Cardiac ventricle fibroblast (primary cell): Measurements from ENCODE around the gene GNB2. TPM values are rescaled to one million over a fixed set of nuclear protein-coding genes. Genes with fewer than 3 reads are reported as not detected.

Experiments
- total RNA-seq: library from RNA; depleted of rRNA; stranded (reverse); fragments of >200 nt; gene quantifications from 2 replicates; pipeline ENCODE4 v1.2.3, GENCODE V29; 2015

The GNB2 gene
- total RNA-seq = 134 and 160 TPM in 2 replicates

DNA sequence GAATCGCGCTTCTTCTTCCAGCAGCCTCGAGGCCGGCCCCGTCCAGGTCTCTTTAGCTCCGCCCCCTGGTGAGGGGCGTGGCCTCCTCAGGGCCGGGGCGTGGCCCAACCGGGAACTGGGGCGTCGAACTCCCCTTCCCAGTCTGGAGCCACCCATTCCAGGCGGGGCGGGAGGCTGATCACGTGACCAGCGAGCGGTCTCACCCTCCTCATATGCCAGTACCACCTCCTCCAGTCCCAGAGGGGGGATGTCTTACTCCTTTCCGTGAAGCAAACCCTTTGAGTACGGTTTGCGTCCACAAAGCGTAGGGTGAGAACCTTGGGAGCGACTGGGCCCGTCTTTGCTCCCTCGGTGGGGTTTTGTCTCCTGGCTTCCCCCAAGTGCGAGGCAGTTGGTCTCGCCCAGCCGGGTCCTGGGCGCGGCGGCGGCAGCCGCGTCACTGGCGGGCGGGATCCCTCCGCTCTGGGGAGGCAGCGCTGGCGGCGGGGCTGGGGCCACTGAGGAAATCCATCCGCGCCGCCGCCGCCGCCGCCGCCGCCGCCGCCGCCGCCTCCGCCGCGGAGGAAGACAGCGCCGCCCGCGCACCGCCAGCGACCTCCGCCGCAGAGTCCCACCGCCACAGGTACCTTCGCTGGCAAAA, at the start of gene GNB2:
Gene GNB2 (plus strand): TSS at position 439 of the 640 bp plus-strand sequence. CDS start 2,526 bp downstream, outside the sequence.

DNA sequence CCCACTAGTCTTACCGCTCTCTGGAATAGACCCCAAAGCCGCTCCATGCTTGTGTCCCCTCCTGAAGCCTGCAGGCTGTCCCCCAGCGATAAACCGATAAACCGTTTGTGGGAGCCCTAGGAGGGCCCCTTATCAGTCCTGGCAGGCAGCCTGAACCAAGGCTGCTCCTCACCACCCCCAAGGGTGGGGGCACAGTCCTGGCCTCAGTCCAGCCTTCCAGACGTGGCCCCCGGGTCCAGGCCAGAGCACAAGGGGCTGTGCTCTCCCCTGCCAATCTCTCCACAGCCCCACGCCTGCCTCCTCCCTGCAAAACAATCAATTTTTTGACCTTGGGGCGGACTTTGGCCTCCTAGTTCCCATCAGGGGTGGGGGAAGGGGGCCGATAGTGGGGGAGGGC, 32.1 kb upstream of the GNB2 start, which contains the start of gene TFR2:
Gene TFR2 (minus strand): TSS at position 90 of the 397 bp plus-strand sequence. CDS start 43 bp downstream, at position 47.

DNA sequence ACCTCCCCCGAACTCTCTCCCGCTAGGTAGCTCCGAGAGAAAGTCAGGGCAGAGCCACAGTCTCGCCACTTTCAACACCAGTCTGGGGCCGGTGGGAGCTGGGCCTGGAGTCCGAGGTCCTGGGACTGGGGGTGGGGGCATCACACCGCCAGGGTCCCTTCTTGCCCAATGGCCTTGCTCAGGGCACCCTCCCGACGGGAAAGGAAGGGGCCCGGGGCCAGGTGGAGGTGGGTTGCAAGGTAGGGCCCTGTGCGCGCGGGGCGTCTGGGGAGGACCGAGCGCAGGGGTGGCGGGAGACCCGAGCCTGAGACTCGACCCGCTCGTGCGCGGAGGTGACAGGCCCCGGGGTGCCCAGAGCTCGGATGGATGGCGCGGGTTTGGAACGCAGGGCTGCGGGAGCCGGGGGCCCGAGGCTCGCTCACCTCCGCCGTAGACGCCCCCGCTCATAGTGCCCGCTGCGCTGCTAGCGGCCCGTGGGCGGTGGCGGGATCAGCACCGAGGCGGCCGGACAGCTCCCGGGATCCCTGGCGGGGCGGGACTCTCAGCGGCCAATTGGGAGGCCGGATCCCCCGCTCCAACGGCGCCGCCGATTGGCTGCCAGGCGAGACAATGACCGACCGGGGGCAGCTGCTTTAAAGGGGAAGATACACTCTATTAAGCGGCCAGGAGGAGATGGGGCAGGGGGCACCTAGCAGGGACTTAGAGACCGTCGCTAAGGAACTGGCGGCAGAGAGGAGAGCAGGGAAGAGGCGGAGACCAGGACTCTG, 17.4 kb upstream of the GNB2 start, which contains the start of gene ACTL6B:
Gene ACTL6B (minus strand): TSS at position 541 of the 767 bp plus-strand sequence. CDS start 94 bp downstream, at position 447.

DNA sequence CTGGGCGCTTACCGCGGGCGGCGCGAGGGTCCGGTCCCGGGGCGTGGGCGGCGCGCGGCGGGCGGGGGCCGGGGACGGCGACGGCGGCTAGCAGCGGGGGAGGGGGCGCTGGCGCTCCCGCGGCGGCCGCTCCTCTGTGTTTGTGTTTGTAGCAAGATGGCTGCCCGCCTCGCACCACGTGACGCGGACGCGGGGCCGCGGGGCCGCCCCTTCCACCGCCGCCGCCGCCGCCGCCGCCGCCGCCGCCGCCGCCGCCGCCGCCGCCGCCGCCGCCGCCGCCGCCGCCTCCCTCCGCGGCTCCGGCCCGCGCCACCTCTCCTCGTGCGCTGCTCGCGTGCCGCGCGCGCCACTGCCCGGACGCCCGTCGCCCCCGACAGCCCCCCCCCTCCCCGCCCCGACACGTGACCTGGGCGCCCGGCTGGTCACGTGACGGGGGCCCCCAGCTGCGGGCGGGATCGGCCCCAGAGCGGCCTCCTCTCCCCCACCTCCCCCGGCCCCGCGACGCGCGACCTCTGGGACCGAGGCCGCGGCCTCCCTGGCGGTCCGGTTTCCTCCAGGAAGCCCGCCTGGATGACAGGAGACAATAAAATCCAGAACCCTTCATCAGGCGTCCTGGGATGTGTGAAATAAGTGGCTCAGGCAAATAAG, 20.7 kb downstream of the GNB2 start, which contains the start of gene GIGYF1:
Gene GIGYF1 (minus strand): TSS at position 153 of the 648 bp plus-strand sequence. CDS start 6,012 bp downstream, outside the sequence.

DNA sequence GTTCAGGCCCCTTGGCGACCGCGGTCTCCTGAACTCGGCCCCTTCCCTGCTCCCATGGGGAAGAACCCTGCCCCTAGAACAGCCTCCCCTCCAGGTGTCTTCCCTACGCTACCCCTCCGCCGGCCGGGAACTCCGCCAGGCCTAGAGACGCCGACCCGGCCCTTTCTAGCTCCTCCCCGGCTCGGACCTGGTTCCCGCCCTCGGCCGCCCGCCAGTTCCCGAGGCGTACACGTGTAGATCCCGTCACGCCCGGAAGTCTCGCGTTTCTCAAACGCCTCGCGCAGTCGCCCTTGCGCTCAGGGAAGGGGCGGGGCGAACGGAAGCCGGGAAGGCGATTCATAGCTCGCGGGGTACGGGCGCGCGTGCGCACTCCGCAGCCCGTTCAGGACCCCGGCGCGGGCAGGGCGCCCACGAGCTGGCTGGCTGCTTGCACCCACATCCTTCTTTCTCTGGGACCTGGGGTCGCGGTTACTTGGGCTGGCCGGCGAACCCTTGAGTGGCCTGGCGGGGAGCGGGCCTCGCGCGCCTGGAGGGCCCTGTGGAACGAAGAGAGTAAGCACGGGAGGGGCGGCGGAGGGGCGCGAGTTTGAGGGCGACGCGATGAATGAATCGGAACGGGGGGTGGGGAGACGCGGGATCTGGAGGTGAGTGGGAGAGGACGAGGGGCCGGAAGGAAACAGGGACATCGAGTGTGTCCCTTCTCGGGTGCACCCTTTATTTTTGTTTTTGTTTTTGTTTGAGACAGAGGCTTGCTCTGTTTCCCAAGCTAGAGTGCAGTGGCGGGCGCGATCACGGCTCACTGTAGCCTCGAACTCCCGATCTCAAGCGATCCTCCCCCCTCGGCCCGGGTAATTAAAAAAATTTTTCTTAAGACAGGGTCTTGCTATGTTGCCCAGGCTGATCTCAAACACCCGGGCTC, 32.5 kb downstream of the GNB2 start, which contains the start of gene POP7:
Gene POP7 (plus strand): TSS at position 369 of the 919 bp plus-strand sequence. CDS start 710 bp downstream, outside the sequence.

DNA sequence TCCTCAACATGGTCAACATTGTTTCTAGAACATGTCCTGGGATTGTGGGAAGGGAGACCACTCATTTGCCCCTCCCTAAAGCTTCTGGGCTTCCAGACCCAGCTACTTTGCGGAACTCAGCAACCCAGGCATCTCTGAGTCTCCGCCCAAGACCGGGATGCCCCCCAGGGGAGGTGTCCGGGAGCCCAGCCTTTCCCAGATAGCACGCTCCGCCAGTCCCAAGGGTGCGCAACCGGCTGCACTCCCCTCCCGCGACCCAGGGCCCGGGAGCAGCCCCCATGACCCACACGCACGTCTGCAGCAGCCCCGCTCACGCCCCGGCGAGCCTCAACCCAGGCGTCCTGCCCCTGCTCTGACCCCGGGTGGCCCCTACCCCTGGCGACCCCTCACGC, 46.7 kb downstream of the GNB2 start, which contains the start of gene EPO:
Gene EPO (plus strand): TSS at position 190 of the 392 bp plus-strand sequence. CDS start 513 bp downstream, outside the sequence.

Other genes starting within 250 kb of the GNB2 start
- 2.1 and 3.2 TPM in 2 replicates for gene ZCWPW1, start 245.0 kb upstream of the GNB2 start, total RNA-seq
- 28.8 and 29.5 TPM in 2 replicates for gene MEPCE, start 243.9 kb upstream of the GNB2 start, total RNA-seq
- gene PPP1R35, start 237.2 kb upstream of the GNB2 start, total RNA-seq = 7.6 and 8.8 TPM in 2 replicates
- 0.44 and 5.0 TPM in 2 replicates for gene SPACDR, start 209.5 kb upstream of the GNB2 start, total RNA-seq
- gene TSC22D4, start 194.5 kb upstream of the GNB2 start, total RNA-seq = 37.2 and 43.4 TPM in 2 replicates
- gene NYAP1, start 189.8 kb upstream of the GNB2 start, total RNA-seq = 0.59 and 0.94 TPM in 2 replicates
- gene AGFG2, start 134.5 kb upstream of the GNB2 start, total RNA-seq = 17.9 and 35.0 TPM in 2 replicates
- not detected in 2 replicates for gene SAP25, start 99.8 kb upstream of the GNB2 start, total RNA-seq
- 21.3 and 44.0 TPM in 2 replicates for gene LRCH4, start 87.6 kb upstream of the GNB2 start, total RNA-seq
- not detected in 2 replicates for gene FBXO24, start 87.4 kb upstream of the GNB2 start, total RNA-seq
- gene PCOLCE, start 71.4 kb upstream of the GNB2 start, total RNA-seq = 692 and 708 TPM in 2 replicates
- 17.6 and 21.9 TPM in 2 replicates for gene MOSPD3, start 61.2 kb upstream of the GNB2 start, total RNA-seq
- 1.4 TPM in 1 of 2 replicates, not detected in the other for gene TFR2, start 32.2 kb upstream of the GNB2 start, total RNA-seq
- gene ACTL6B, start 17.3 kb upstream of the GNB2 start, total RNA-seq = not detected in 2 replicates
- 9.1 and 11.0 TPM in 2 replicates for gene GIGYF1, start 20.5 kb downstream of the GNB2 start, total RNA-seq
- gene POP7, start 32.4 kb downstream of the GNB2 start, total RNA-seq = 22.4 and 26.2 TPM in 2 replicates
- not detected in 2 replicates for gene EPO, start 46.7 kb downstream of the GNB2 start, total RNA-seq
- not detected in 2 replicates for gene ZAN, start 59.9 kb downstream of the GNB2 start, total RNA-seq
- gene EPHB4, start 153.8 kb downstream of the GNB2 start, total RNA-seq = 22.8 and 29.5 TPM in 2 replicates
- gene SLC12A9, start 179.0 kb downstream of the GNB2 start, total RNA-seq = 12.7 and 18.8 TPM in 2 replicates
- 84.1 and 115 TPM in 2 replicates for gene TRIP6, start 193.6 kb downstream of the GNB2 start, total RNA-seq
- 35.5 and 36.9 TPM in 2 replicates for gene SRRT, start 201.4 kb downstream of the GNB2 start, total RNA-seq
- gene UFSP1, start 216.0 kb downstream of the GNB2 start, total RNA-seq = 2.5 and 7.7 TPM in 2 replicates
- gene ACHE, start 222.1 kb downstream of the GNB2 start, total RNA-seq = not detected in 2 replicates